GM12878 (cell line): Measurements from ENCODE around the gene SHC3. TPM values are rescaled to one million over a fixed set of nuclear protein-coding genes. Genes with fewer than 3 reads are reported as not detected.

Source experiments
- ATAC-seq: fragments of 200-7000 bp; cut with Tn5 transposase; 3 replicates; pipeline ENCODE4 v1.9.1; 2020; ENCODE audit warnings: mild to moderate bottlenecking, moderate library complexity
- BruUV-seq: library from RNA; stranded (reverse); fragments of 400-500 nt; replicated peaks from 2 replicates; lab custom pipeline; 2021; lab: Mats Ljungman, UMichigan
- CTCF ChIA-PET: fragments of 300-600 bp; sonication (Branson Sonifier 250); formaldehyde crosslinking; extraction: SDS; loops from one replicate; lab custom pipeline; 2021; ENCODE audit warnings: inconsistent platforms; lab: Yijun Ruan, JAX
- POLR2A ChIA-PET: fragments of 350-600 bp; formaldehyde crosslinking; extraction: SDS; loops from one replicate; lab custom pipeline; 2021; ENCODE audit warnings: inconsistent platforms; lab: Charles Lee
- RAD21 ChIA-PET: fragments of 300-600 bp; sonication (Branson Sonifier 250); formaldehyde crosslinking; loops from one replicate; lab custom pipeline; 2023; ENCODE audit warnings: antibody characterized with exemption; ENCODE audit not compliant: unreplicated experiment; lab: Charles Lee
- SMC1A ChIA-PET: fragments of 300-600 bp; sonication (Branson Sonifier 250); formaldehyde crosslinking; loops from one replicate; lab custom pipeline; 2023; ENCODE audit not compliant: unreplicated experiment, uncharacterized antibody; lab: Charles Lee
- DNase-seq: peaks from one replicate; pipeline ENCODE4 v3.0.0-alpha.2; 2011; ENCODE audit warnings: low read depth, low spot score
- FAIRE-seq: peaks from 3 replicates; lab custom pipeline; 2011; peaks lifted over from hg19 to GRCh38; lab: Jason Lieb, UNC
- H2AFZ ChIP-seq: 2 replicates; pipeline ENCODE4 v1.6.0; 2011; ENCODE audit warnings: low read depth, low read length, control low read depth; ENCODE audit not compliant: control insufficient read depth
- H3K27ac ChIP-seq: 2 replicates; pipeline ENCODE4 v1.5.1; 2011; ENCODE audit warnings: control low read depth; ENCODE audit not compliant: control insufficient read depth, insufficient read depth
- H3K27me3 ChIP-seq, 2 experiments: replicated peaks in 1 of 2; 2 replicates each; pipeline versions ENCODE4 v1.6.0 to v1.6.1; 2011; ENCODE audit warnings: low read length in 1 of 2; ENCODE audit not compliant: control insufficient read depth in 2 of 2, insufficient read depth in 2 of 2
- H3K36me3 ChIP-seq, 2 experiments: 2 replicates each; pipeline ENCODE4 v1.5.1; 2011; ENCODE audit warnings: low read length in 1 of 2; ENCODE audit not compliant: control insufficient read depth in 2 of 2, insufficient read depth in 2 of 2
- H3K4me1 ChIP-seq: 2 replicates; pipeline ENCODE4 v1.6.1; 2011; ENCODE audit warnings: mild to moderate bottlenecking, low read length, moderate library complexity, mixed read lengths; ENCODE audit not compliant: control insufficient read depth, insufficient read depth
- H3K4me2 ChIP-seq: 2 replicates; pipeline ENCODE4 v1.6.0; 2011; ENCODE audit warnings: control low read depth; ENCODE audit not compliant: control insufficient read depth, insufficient read depth
- H3K4me3 ChIP-seq: fragments of 200-600 bp; sonication (generic); 2 replicates; pipeline ENCODE4 v1.5.1; 2016
- H3K79me2 ChIP-seq: 2 replicates; pipeline ENCODE4 v1.6.0; 2011; ENCODE audit warnings: low read length; ENCODE audit not compliant: control insufficient read depth, insufficient read depth
- H3K9ac ChIP-seq: 2 replicates; pipeline ENCODE4 v1.8.0; 2011; ENCODE audit warnings: low read length, control low read depth, mixed read lengths; ENCODE audit not compliant: control insufficient read depth, insufficient read depth
- H3K9me3 ChIP-seq: replicated peaks from 3 replicates; pipeline ENCODE4 v1.5.1; 2011; ENCODE audit warnings: mild to moderate bottlenecking, low read length; ENCODE audit not compliant: control insufficient read depth, insufficient read depth
- H4K20me1 ChIP-seq: 2 replicates; pipeline ENCODE4 v1.6.0; 2011; ENCODE audit not compliant: control insufficient read depth, insufficient read depth
- BCLAF1 ChIP-seq: fragments of 450-650 bp; IDR thresholded peaks from 2 replicates; pipeline ENCODE4 v1.6.1; 2017; ENCODE audit warnings: antibody characterized with exemption, mild to moderate bottlenecking, moderate library complexity
- BRCA1 ChIP-seq: IDR thresholded peaks from 2 replicates; pipeline ENCODE4 v1.6.1; 2011; ENCODE audit warnings: low read depth, low read length, improper control_type of control experiment
- E2F4 ChIP-seq: IDR thresholded peaks from 2 replicates; pipeline ENCODE4 v1.6.1; 2012; ENCODE audit warnings: low read depth, low read length, improper control_type of control experiment
- ETV6 ChIP-seq, 2 experiments: fragments of 450-650 bp in 1 of 2; IDR thresholded peaks in 1 of 2; conservative IDR thresholded peaks in 1 of 2; 2 replicates each; pipeline ENCODE4 v1.6.1; 2014; ENCODE audit warnings: antibody characterized with exemption in 1 of 2, borderline replicate concordance in 1 of 2, low read depth in 1 of 2, mild to moderate bottlenecking in 1 of 2, moderate library complexity in 1 of 2
- FOS ChIP-seq: IDR thresholded peaks from 3 replicates; pipeline ENCODE4 v1.6.1; 2011; ENCODE audit warnings: borderline replicate concordance; ENCODE audit not compliant: insufficient read length; ENCODE audit errors: extremely low read depth
- HCFC1 ChIP-seq: fragments of 150-350 bp; IDR thresholded peaks from 2 replicates; pipeline ENCODE4 v1.6.1; 2014; ENCODE audit warnings: low read length
- LARP7 ChIP-seq: fragments of 450-650 bp; IDR thresholded peaks from 2 replicates; pipeline ENCODE4 v1.6.1; 2017; ENCODE audit warnings: mild to moderate bottlenecking
- ZBTB40 ChIP-seq: fragments of 450-650 bp; IDR thresholded peaks from 2 replicates; pipeline ENCODE4 v1.6.1; 2016; ENCODE audit warnings: mild to moderate bottlenecking, moderate library complexity, borderline replicate concordance
- ZNF687 ChIP-seq: fragments of 450-650 bp; IDR thresholded peaks from 2 replicates; pipeline ENCODE4 v1.6.1; 2017; ENCODE audit warnings: mild to moderate bottlenecking, moderate library complexity
- in situ Hi-C: fragments of 300-500 bp; cut with MboI; formaldehyde crosslinking; loops from 9 replicates; pipeline ENCODE4 v1.14.3; 2018; ENCODE audit warnings: mixed read lengths
- intact Hi-C: fragments of 100-400 bp; cut with micrococcal nuclease; formaldehyde crosslinking; loops from one replicate; pipeline ENCODE4 v1.14.2; 2022; ENCODE audit not compliant: unreplicated experiment
- polyA plus RNA-seq, 11 experiments: library from polyadenylated mRNA; depleted of rRNA in 4 of 11; unstranded in 6 of 11; stranded (reverse) in 5 of 11; fragments of >200 nt; fragmentation: Nextera tagmentation in 4 of 11; fragmentation: Illumina TruSeq in 1 of 11; extraction: Ambion mirVana in 4 of 11; extraction: Trizol in 1 of 11; gene quantifications; 1 replicate in 1 of 11; 2 replicates in 10 of 11; pipeline versions ENCODE4 v1.2.1 to v1.2.3, GENCODE V29; 2011 to 2016; ENCODE audit warnings: inconsistent platforms in 2 of 11, missing spikeins in 2 of 11, low read depth in 1 of 11
- total RNA-seq, 4 experiments: library from RNA; depleted of rRNA in 3 of 4; stranded (reverse); fragments of >200 nt in 3 of 4; fragmentation: Illumina TruSeq in 1 of 4; extraction: Trizol in 1 of 4; gene quantifications; 2 replicates each; pipeline versions ENCODE4 v1.2.1 to v1.2.3, GENCODE V29; 2013 to 2021

Gene SHC3
- total and polyA plus RNA-seq, 10 of the 15 experiments (the other 5 are each of a cell fraction or from before 2014, with no cell fraction given) = 0.01 to 0.06 TPM; not detected in 8

- TF ChIP-seq E2F4 (no peak), HCFC1 (no peak), FOS (no peak)
These were observed 16.0 kb upstream of the SHC3 start (continued) for GRCh38 chr9:89194421-89195130.

GRCh38 chr9:89191004-89191403, 12.4 kb upstream of the SHC3 start:
- no peaks in the 10 kb centered on the region for H4K20me1 ChIP-seq
- H3K4me2 ChIP-seq = no peak overlapping the region
- H3K27ac ChIP-seq = no peak overlapping the region
- no peaks in the 10 kb centered on the region for H3K4me1 ChIP-seq
- ChIA-PET SMC1A (no interaction called here), CTCF (no interaction called here), RAD21 (no interaction called here), POLR2A (no interaction called here)
- H2AFZ ChIP-seq = no peak overlapping the region
- BruUV-seq = no TSS peak
- no peak for DNase-seq
- FAIRE-seq = no peak
- no peaks in the 10 kb centered on the region for H3K27me3 ChIP-seq
- no peak overlapping the region for H3K9ac ChIP-seq
- H3K79me2 ChIP-seq = no peaks in the 10 kb centered on the region
- intact Hi-C loops = no loop called here
- H3K9me3 ChIP-seq = no peaks in the 10 kb centered on the region
- no peak for ATAC-seq
- no peaks in the 10 kb centered on the region for H3K36me3 ChIP-seq
- no peak overlapping the region for H3K4me3 ChIP-seq
- in situ Hi-C loops = no loop called here
- TF ChIP-seq BCLAF1 = no peak
- TF ChIP-seq BRCA1 = no peak
- TF ChIP-seq ZNF687 = no peak
- no peak for TF ChIP-seq ETV6 (conservative IDR thresholded peaks at IDR 0.05 in 1 of 2, IDR thresholded peaks at IDR 0.05 in 1 of 2; ENCODE audit: borderline replicate concordance in 1 of 2, low read depth in 1 of 2)
- TF ChIP-seq LARP7 = no peak
- TF ChIP-seq ZBTB40 = no peak
